Measurements from ENCODE around the gene DNAJB12.
"Not testable (repeated sequence)": the region's sequence is repeated elsewhere in the genome, so short reads cannot be mapped to it uniquely, and the experiment has no call there.

The DNAJB12 gene

GRCh38 chr10:72298592-72299519 lies 55.9 kb downstream of the DNAJB12 start:
- TF ChIP-seq EZH2 (IDR thresholded peaks at IDR 0.05) (no peak), POLR2AphosphoS5 (IDR thresholded peaks at IDR 0.05; ENCODE audit: borderline replicate concordance, low read depth, low read length) (no peak), FOXP2 (optimal IDR thresholded peaks at IDR 0.05; ENCODE audit: control extremely low read depth, extremely low read length, insufficient read depth) (no peak)
- Histone ChIP-seq H3K36me3 (ENCODE audit: insufficient read depth, low read length) (no peaks in the 10 kb centered on the region), H3K4me3 (no peak overlapping the region), H3K27ac (no peak overlapping the region), H3K9ac (ENCODE audit: insufficient read length) (no peak overlapping the region), H3K9me3 (ENCODE audit: low read depth, low read length) (no peaks in the 10 kb centered on the region)
- DNase-seq (ENCODE audit: low read depth, low spot score), result no peak

GRCh38 chr10:72297805-72298591 lies 56.7 kb downstream of the DNAJB12 start:
- peak overlapping the region; percentile 88 for H3K9ac ChIP-seq (ENCODE audit: insufficient read length)
- DNase-seq (ENCODE audit: low read depth, low spot score), result no peak
- TF ChIP-seq EZH2 (IDR thresholded peaks at IDR 0.05) (no peak), FOXP2 (optimal IDR thresholded peaks at IDR 0.05; ENCODE audit: control extremely low read depth, extremely low read length, insufficient read depth) (no peak), POLR2AphosphoS5 (IDR thresholded peaks at IDR 0.05; ENCODE audit: borderline replicate concordance, low read depth, low read length) (peak; percentile 49; the same call in 1 of the 2 replicates)
- H3K27ac ChIP-seq, result peak overlapping the region; percentile 92
- no peaks in the 10 kb centered on the region for H3K9me3 ChIP-seq (ENCODE audit: low read depth, low read length)
- H3K4me3 ChIP-seq, result peak overlapping the region; percentile 82
- H3K36me3 ChIP-seq (ENCODE audit: insufficient read depth, low read length), result no peaks in the 10 kb centered on the region

- H3K4me3 ChIP-seq, result peak overlapping the region; percentile 82
- H3K9me3 ChIP-seq (ENCODE audit: low read depth, low read length), result no peaks in the 10 kb centered on the region
- H3K9ac ChIP-seq (ENCODE audit: insufficient read length), result peak overlapping the region; percentile 88
- H3K27ac ChIP-seq, result peak overlapping the region; percentile 92
- no peak for TF ChIP-seq EZH2 (IDR thresholded peaks at IDR 0.05)
- TF ChIP-seq POLR2AphosphoS5 (IDR thresholded peaks at IDR 0.05; ENCODE audit: borderline replicate concordance, low read depth, low read length), result peak; percentile 65
- no peaks in the 10 kb centered on the region for H3K36me3 ChIP-seq (ENCODE audit: insufficient read depth, low read length)
- DNase-seq (ENCODE audit: low read depth, low spot score), result peak; percentile 63
Measured at GRCh38 chr10:72297281-72297804, 57.4 kb downstream of the DNAJB12 start.

GRCh38 chr10:72296829-72297280 lies 57.9 kb downstream of the DNAJB12 start:
- H3K36me3 ChIP-seq (ENCODE audit: insufficient read depth, low read length); H3K9me3 ChIP-seq (ENCODE audit: low read depth, low read length); DNase-seq (ENCODE audit: low read depth, low spot score): not testable (repeated sequence)
- Histone ChIP-seq H3K9ac (ENCODE audit: insufficient read length) (peak overlapping the region; percentile 53), H3K27ac (peak overlapping the region; percentile 92), H3K4me3 (peak overlapping the region; percentile 82)

GRCh38 chr10:72295330-72295910 lies 59.3 kb downstream of the DNAJB12 start:
- Histone ChIP-seq H3K36me3 (ENCODE audit: insufficient read depth, low read length) (no peaks in the 10 kb centered on the region), H3K27ac (no peak overlapping the region), H3K9me3 (ENCODE audit: low read depth, low read length) (no peaks in the 10 kb centered on the region), H3K4me3 (no peak overlapping the region), H3K9ac (ENCODE audit: insufficient read length) (no peak overlapping the region)
- no peak for DNase-seq (ENCODE audit: low read depth, low spot score)
- TF ChIP-seq EZH2 (IDR thresholded peaks at IDR 0.05) (no peak), POLR2AphosphoS5 (IDR thresholded peaks at IDR 0.05; ENCODE audit: borderline replicate concordance, low read depth, low read length) (no peak), FOXP2 (optimal IDR thresholded peaks at IDR 0.05; ENCODE audit: control extremely low read depth, extremely low read length, insufficient read depth) (no peak)

GRCh38 chr10:72292223-72292691 lies 62.5 kb downstream of the DNAJB12 start:
- Histone ChIP-seq H3K27ac (no peak overlapping the region), H3K9me3 (ENCODE audit: low read depth, low read length) (no peaks in the 10 kb centered on the region), H3K4me3 (no peak overlapping the region), H3K9ac (ENCODE audit: insufficient read length) (no peak overlapping the region), H3K36me3 (ENCODE audit: insufficient read depth, low read length) (no peaks in the 10 kb centered on the region)
- no peak for DNase-seq (ENCODE audit: low read depth, low spot score)
- no peak for TF ChIP-seq POLR2AphosphoS5 (IDR thresholded peaks at IDR 0.05; ENCODE audit: borderline replicate concordance, low read depth, low read length)
- no peak for TF ChIP-seq EZH2 (IDR thresholded peaks at IDR 0.05)
- no peak for TF ChIP-seq FOXP2 (optimal IDR thresholded peaks at IDR 0.05; ENCODE audit: control extremely low read depth, extremely low read length, insufficient read depth)

GRCh38 chr10:72291019-72291532 lies 63.6 kb downstream of the DNAJB12 start:
- Histone ChIP-seq H3K36me3 (ENCODE audit: insufficient read depth, low read length) (no peaks in the 10 kb centered on the region), H3K27ac (no peak overlapping the region), H3K9me3 (ENCODE audit: low read depth, low read length) (no peaks in the 10 kb centered on the region), H3K9ac (ENCODE audit: insufficient read length) (no peak overlapping the region), H3K4me3 (no peak overlapping the region)
- no peak for DNase-seq (ENCODE audit: low read depth, low spot score)
- TF ChIP-seq POLR2AphosphoS5 (IDR thresholded peaks at IDR 0.05; ENCODE audit: borderline replicate concordance, low read depth, low read length) (no peak), FOXP2 (optimal IDR thresholded peaks at IDR 0.05; ENCODE audit: control extremely low read depth, extremely low read length, insufficient read depth) (no peak), EZH2 (IDR thresholded peaks at IDR 0.05) (no peak)
